Measurements from ENCODE around the gene SPZ1. TPM values are rescaled to one million over a fixed set of nuclear protein-coding genes. Genes with fewer than 3 reads are reported as not detected.

SPZ1 gene
- total RNA-seq, 2 experiments from 2014 or later = not detected

GRCh38 chr5:80360914-80361444 lies 41.2 kb downstream of the SPZ1 start:
- ATAC-seq (ENCODE audit: poor library complexity) (no peak), DNase-seq (no peak)
- intact Hi-C loops (cut with DNase I, micrococcal nuclease) = no loop called here
- no peaks in the 10 kb centered on the region for H3K36me3 ChIP-seq (ENCODE audit: insufficient read depth, low read length)
- H3K4me3 ChIP-seq (ENCODE audit: low read length) = no peak overlapping the region
- CTCF ChIA-PET = no interaction called here
- Mint-ChIP-seq H3K27ac (no peak overlapping the region), H3K4me1 (ENCODE audit: low read depth) (no peaks in the 10 kb centered on the region), H3K4me3 (no peak overlapping the region), H3K27me3 (no peaks in the 10 kb centered on the region), H3K36me3 (ENCODE audit: low read depth) (no peaks in the 10 kb centered on the region), H3K9me3 (no peaks in the 10 kb centered on the region)
- H3K27ac ChIP-seq (ENCODE audit: low read depth in 1 of 2, low read length in 2 of 2) = no peak overlapping the region
- no peaks in the 10 kb centered on the region for H3K27me3 ChIP-seq (ENCODE audit: control insufficient read depth in 1 of 2, insufficient read depth in 2 of 2, low read length in 2 of 2)
- POLR2A ChIA-PET = no interaction called here
- no peak for TF ChIP-seq CTCF (IDR thresholded peaks at IDR 0.05)
- H3K9me3 ChIP-seq (ENCODE audit: control insufficient read depth in 1 of 2, insufficient read depth in 1 of 2, low read length in 2 of 2) = no peaks in the 10 kb centered on the region
- no peaks in the 10 kb centered on the region for H3K4me1 ChIP-seq (ENCODE audit: insufficient read depth, low read length)

GRCh38 chr5:80364892-80365291 lies 45.1 kb downstream of the SPZ1 start:
- H3K9me3 Mint-ChIP-seq = no peaks in the 10 kb centered on the region
- H3K27me3 Mint-ChIP-seq = no peaks in the 10 kb centered on the region
- CTCF ChIA-PET = no interaction called here
- ATAC-seq (ENCODE audit: poor library complexity) = no peak
- TF ChIP-seq CTCF (IDR thresholded peaks at IDR 0.05) = no peak
- Histone ChIP-seq H3K36me3 (ENCODE audit: insufficient read depth, low read length) (no peaks in the 10 kb centered on the region), H3K27me3 (ENCODE audit: control insufficient read depth in 1 of 2, insufficient read depth in 2 of 2, low read length in 2 of 2) (no peaks in the 10 kb centered on the region), H3K27ac (ENCODE audit: low read depth in 1 of 2, low read length in 2 of 2) (no peak overlapping the region), H3K9me3 (ENCODE audit: control insufficient read depth in 1 of 2, insufficient read depth in 1 of 2, low read length in 2 of 2) (no peaks in the 10 kb centered on the region), H3K4me1 (ENCODE audit: insufficient read depth, low read length) (no peaks in the 10 kb centered on the region), H3K4me3 (ENCODE audit: low read length) (no peak overlapping the region)
- H3K27ac Mint-ChIP-seq = no peak overlapping the region
- intact Hi-C loops (cut with DNase I, micrococcal nuclease) = no loop called here
- no peak overlapping the region for H3K4me3 Mint-ChIP-seq
- POLR2A ChIA-PET = no interaction called here
- no peaks in the 10 kb centered on the region for H3K36me3 Mint-ChIP-seq (ENCODE audit: low read depth)
- no peaks in the 10 kb centered on the region for H3K4me1 Mint-ChIP-seq (ENCODE audit: low read depth)
- no peak for DNase-seq

GRCh38 chr5:80368661-80369480 lies 49.1 kb downstream of the SPZ1 start:
- peaks cover 3% of the 10 kb centered on the region for H3K9me3 Mint-ChIP-seq
- Histone ChIP-seq H3K27ac (ENCODE audit: low read depth in 1 of 2, low read length in 2 of 2) (no peak overlapping the region), H3K9me3 (ENCODE audit: control insufficient read depth in 1 of 2, insufficient read depth in 1 of 2, low read length in 2 of 2) (peaks cover 0 to 4% of the 10 kb centered on the region in 2 experiments), H3K4me1 (ENCODE audit: insufficient read depth, low read length) (no peaks in the 10 kb centered on the region), H3K4me3 (ENCODE audit: low read length) (no peak overlapping the region), H3K36me3 (ENCODE audit: insufficient read depth, low read length) (no peaks in the 10 kb centered on the region), H3K27me3 (ENCODE audit: control insufficient read depth in 1 of 2, insufficient read depth in 2 of 2, low read length in 2 of 2) (no peaks in the 10 kb centered on the region)
- CTCF ChIA-PET = no interaction called here
- no peak overlapping the region for H3K27ac Mint-ChIP-seq
- H3K4me3 Mint-ChIP-seq = no peak overlapping the region
- H3K4me1 Mint-ChIP-seq (ENCODE audit: low read depth) = no peaks in the 10 kb centered on the region
- intact Hi-C loops (cut with DNase I, micrococcal nuclease) = no loop called here
- no peaks in the 10 kb centered on the region for H3K36me3 Mint-ChIP-seq (ENCODE audit: low read depth)
- peaks cover 10% of the 10 kb centered on the region for H3K27me3 Mint-ChIP-seq
- no peak for TF ChIP-seq CTCF (IDR thresholded peaks at IDR 0.05)
- ATAC-seq (ENCODE audit: poor library complexity) = no peak
- no peak for DNase-seq
- POLR2A ChIA-PET = no interaction called here
